K562 (cell line): ENCODE data around the gene CLSTN2. TPM values are rescaled to one million over a fixed set of nuclear protein-coding genes. Genes with fewer than 3 reads are reported as not detected.

ENCODE experiments used
- ATAC-seq: fragments of 200-7000 bp; cut with Tn5 transposase; 3 replicates; pipeline ENCODE4 v1.9.1; 2020; ENCODE audit warnings: moderate library complexity
- BruUV-seq: library from RNA; stranded (reverse); fragments of 400-500 nt; replicated peaks from 2 replicates; lab custom pipeline; 2021; lab: Mats Ljungman, UMichigan
- CTCF ChIA-PET: fragments of 300-600 bp; formaldehyde crosslinking; extraction: SDS; loops from one replicate; lab custom pipeline; 2021; ENCODE audit warnings: low intra/inter-chr PET ratio; lab: Yijun Ruan, JAX
- POLR2A ChIA-PET: fragments of 300-600, 350-650 bp; sonication (Branson Sonifier 250); formaldehyde crosslinking; extraction: SDS; loops from one replicate; lab custom pipeline; 2021; ENCODE audit warnings: antibody characterized with exemption, inconsistent platforms; lab: Yijun Ruan, JAX
- DNase-seq, 4 experiments: peaks; one replicate each; pipeline versions ENCODE4 v3.0.0 to v3.0.0-alpha.2; 2011 to 2018; ENCODE audit warnings: low spot score in 3 of 4, mixed read lengths in 3 of 4; ENCODE audit errors: extremely low read depth in 1 of 4
- FAIRE-seq: peaks from 2 replicates; lab custom pipeline; 2011; peaks lifted over from hg19 to GRCh38; lab: Jason Lieb, UNC
- H2AFZ ChIP-seq: 2 replicates; pipeline ENCODE4 v1.6.0; 2011; ENCODE audit warnings: low read depth, low read length, control low read depth, inconsistent platforms
- H3K27ac ChIP-seq: fragments of 200-600 bp; 3 replicates; pipeline ENCODE4 v1.8.0; 2011; ENCODE audit warnings: low read depth, mild to moderate bottlenecking, control low read depth, inconsistent platforms, low read length, moderate library complexity, mixed read lengths; ENCODE audit errors: extremely low read depth
- H3K27me3 ChIP-seq, 2 experiments: fragments of 300-600 bp in 1 of 2; 2 replicates in 1 of 2; 3 replicates in 1 of 2; pipeline versions ENCODE4 v1.6.0 to v1.8.0; 2011; ENCODE audit warnings: inconsistent platforms in 2 of 2, low read length in 2 of 2, mild to moderate bottlenecking in 1 of 2, mixed read lengths in 1 of 2, moderate library complexity in 1 of 2; ENCODE audit not compliant: control insufficient read depth in 2 of 2, insufficient read depth in 2 of 2
- H3K36me3 ChIP-seq: fragments of 300-600 bp; 3 replicates; pipeline ENCODE4 v1.8.0; 2011; ENCODE audit warnings: mild to moderate bottlenecking, low read length, inconsistent platforms; ENCODE audit not compliant: control insufficient read depth, insufficient read depth
- H3K4me1 ChIP-seq, 2 experiments: fragments of 200-600 bp in 1 of 2; replicated peaks in 1 of 2; 2 replicates in 1 of 2; 3 replicates in 1 of 2; pipeline versions ENCODE4 v1.5.1 to v1.8.0; 2011; ENCODE audit warnings: inconsistent platforms in 2 of 2, low read length in 2 of 2, mild to moderate bottlenecking in 1 of 2, mixed read lengths in 1 of 2, moderate library complexity in 1 of 2; ENCODE audit not compliant: control insufficient read depth in 2 of 2, insufficient read depth in 2 of 2
- H3K4me2 ChIP-seq: 2 replicates; pipeline ENCODE4 v1.6.1; 2011; ENCODE audit warnings: low read length, control low read depth, inconsistent platforms, mixed read lengths; ENCODE audit not compliant: insufficient read depth
- H3K4me3 ChIP-seq: fragments of 200-600 bp; sonication (generic), shearing (Covaris generic); 2 replicates; pipeline ENCODE4 v1.5.1; 2016; ENCODE audit warnings: control low read depth, inconsistent platforms
- H3K79me2 ChIP-seq: fragments of 200-600 bp; 3 replicates; pipeline ENCODE4 v1.8.0; 2011; ENCODE audit warnings: low read length, inconsistent platforms; ENCODE audit not compliant: control insufficient read depth, insufficient read depth
- H3K9ac ChIP-seq, 2 experiments: 2 replicates each; pipeline versions ENCODE4 v1.6.0 to v1.6.1; 2011; ENCODE audit warnings: low read depth in 2 of 2, low read length in 2 of 2, control low read depth in 1 of 2, inconsistent platforms in 1 of 2, mild to moderate bottlenecking in 1 of 2, mixed read lengths in 1 of 2; ENCODE audit not compliant: insufficient read depth in 1 of 2
- H3K9me1 ChIP-seq: one replicate; pipeline ENCODE4 v1.6.0; 2011; ENCODE audit warnings: inconsistent platforms, mild to moderate bottlenecking, low read length, moderate library complexity; ENCODE audit not compliant: control insufficient read depth, insufficient read depth
- H3K9me3 ChIP-seq: replicated peaks from 2 replicates; pipeline ENCODE4 v1.5.1; 2011; ENCODE audit warnings: low read depth, low read length, inconsistent platforms; ENCODE audit not compliant: control insufficient read depth, insufficient read depth
- H4K20me1 ChIP-seq: replicated peaks from 2 replicates; pipeline ENCODE4 v1.6.1; 2011; ENCODE audit warnings: low read length, inconsistent platforms, mixed read lengths; ENCODE audit not compliant: control insufficient read depth, insufficient read depth
- ESRRB ChIP-seq: fragments of 250-450 bp; sonication (Bioruptor Pico); IDR thresholded peaks from 2 replicates; pipeline ENCODE4 v1.5.0; 2020; ENCODE audit warnings: mild to moderate bottlenecking, moderate library complexity, borderline replicate concordance
- MLLT1 ChIP-seq, 2 experiments: fragments of 450-650 bp; IDR thresholded peaks; 2 replicates each; pipeline ENCODE4 v1.6.1; 2016
- NFYB ChIP-seq: IDR thresholded peaks from 2 replicates; pipeline ENCODE4 v1.6.1; 2011; ENCODE audit warnings: mild to moderate bottlenecking, moderate library complexity; ENCODE audit not compliant: insufficient read length; ENCODE audit errors: extremely low read depth
- TFAM ChIP-seq: fragments of 250-450 bp; sonication (Bioruptor Pico); conservative IDR thresholded peaks from 2 replicates; pipeline ENCODE4 v1.5.0; 2021; ENCODE audit warnings: mild to moderate bottlenecking, moderate library complexity
- ZNF324 ChIP-seq: fragments of 250-450 bp; sonication (Bioruptor Pico); IDR thresholded peaks from 2 replicates; pipeline ENCODE4 v1.4.0; 2020; ENCODE audit warnings: mild to moderate bottlenecking
- WGBS: fragments of 100-300 bp; shearing (Covaris generic); methylation state at CpG from one replicate; pipeline ENCODE4 v1.1.6; 2016; ENCODE audit warnings: low coverage, mixed read lengths; ENCODE audit not compliant: insufficient coverage; ENCODE audit errors: missing lambda C conversion rate; 5-methylcytosine and 5-hydroxymethylcytosine counted together
- in situ Hi-C: fragments of 300-500 bp; cut with MboI; formaldehyde crosslinking; loops from 4 replicates; pipeline ENCODE4 v1.15.0; 2018; ENCODE audit warnings: inconsistent platforms, mixed read lengths
- intact Hi-C: fragments of 100-400 bp; cut with micrococcal nuclease; formaldehyde crosslinking; loops from 2 replicates; pipeline ENCODE4 v1.14.2; 2022
- polyA plus RNA-seq, 8 experiments: library from polyadenylated mRNA; depleted of rRNA in 4 of 8; stranded (reverse) in 5 of 8; unstranded in 3 of 8; fragments of >200 nt; fragmentation: Nextera tagmentation in 2 of 8; fragmentation: Illumina TruSeq in 1 of 8; extraction: Ambion mirVana in 2 of 8; extraction: Trizol in 1 of 8; gene quantifications; 2 replicates each; pipeline versions ENCODE4 v1.2.1 to v1.2.3, GENCODE V29; 2011 to 2014; ENCODE audit warnings: inconsistent platforms in 1 of 8, missing spikeins in 1 of 8
- total RNA-seq, 7 experiments: library from RNA; depleted of rRNA in 6 of 7; stranded (reverse); fragments of >200 nt in 6 of 7; fragmentation: Illumina TruSeq in 2 of 7; extraction: Trizol in 2 of 7; gene quantifications; 2 replicates each; pipeline versions ENCODE4 v1.2.1 to v1.2.3, GENCODE V29; 2011 to 2021; ENCODE audit warnings: low replicate concordance in 1 of 7
- TF ChIP-seq, protein P1 (sequence below): fragments of 200-800 bp; sonication (Bioruptor generic); IDR thresholded peaks from 2 replicates; pipeline ENCODE4 v1.6.1; 2016; ENCODE audit warnings: missing genetic modification characterization, missing compliant biosample characterization

CLSTN2 gene
- total and polyA plus RNA-seq, 9 of the 15 experiments (the other 6 are each of a cell fraction or from before 2014, with no cell fraction given), result 0.02 to 0.04 (median 0.04) TPM; not detected in 6

GRCh38 chr3:140365872-140366697 lies 431.1 kb downstream of the CLSTN2 start:
- BruUV-seq, result no TSS peak
- Histone ChIP-seq H3K9me3 (no peaks in the 10 kb centered on the region), H3K27me3 (peaks cover 0 to 4% of the 10 kb centered on the region in 2 experiments; a peak in 1 of 5 replicates), H2AFZ (no peak overlapping the region), H4K20me1 (no peaks in the 10 kb centered on the region), H3K9ac (no peak overlapping the region), H3K27ac (no peak overlapping the region), H3K79me2 (no peaks in the 10 kb centered on the region), H3K4me2 (no peak overlapping the region), H3K9me1 (no peaks in the 10 kb centered on the region), H3K4me3 (no peak overlapping the region), H3K4me1 (no peaks in the 10 kb centered on the region), H3K36me3 (no peaks in the 10 kb centered on the region)
- DNase-seq (no peak), FAIRE-seq (no peak), ATAC-seq (no peak)
- WGBS, result 0% methylated on average over 9 of the region's 9 CpGs
- intact Hi-C loops, result no loop called here
- no peak for TF ChIP-seq ESRRB (CRISPR knock-in tag)
- ChIA-PET CTCF (no interaction called here), POLR2A (no interaction called here)
- in situ Hi-C loops, result no loop called here

- DNase-seq, result no peak
- Histone ChIP-seq H3K9me3 (no peaks in the 10 kb centered on the region), H3K4me2 (no peak overlapping the region), H3K9ac (no peak overlapping the region), H3K9me1 (no peaks in the 10 kb centered on the region), H3K27me3 (peaks cover 0 to 4% of the 10 kb centered on the region in 2 experiments; a peak in 1 of 5 replicates), H3K79me2 (no peaks in the 10 kb centered on the region), H4K20me1 (no peaks in the 10 kb centered on the region; the same call in 1 of the 2 replicates), H3K27ac (no peak overlapping the region), H2AFZ (no peak overlapping the region), H3K4me3 (no peak overlapping the region), H3K36me3 (no peaks in the 10 kb centered on the region), H3K4me1 (no peaks in the 10 kb centered on the region)
- 0% methylated on average over 5 of the region's 5 CpGs for WGBS
- no peak for FAIRE-seq
- no TSS peak for BruUV-seq
- ChIA-PET POLR2A (interaction anchor here (1.0 kb wide), 1 partner anchor 10 kb away, joined by 5 read pairs; no protein-coding TSS in a partner anchor), CTCF (no interaction called here)
- no peak for ATAC-seq
- intact Hi-C loops (no loop called here), in situ Hi-C loops (no loop called here)
- TF ChIP-seq ZNF324 (CRISPR knock-in tag) (no peak), NFYB (no peak), TFAM (no peak), MLLT1 (IDR thresholded peaks at IDR 0.05) (no peak)
- TF ChIP-seq, protein P1, sequence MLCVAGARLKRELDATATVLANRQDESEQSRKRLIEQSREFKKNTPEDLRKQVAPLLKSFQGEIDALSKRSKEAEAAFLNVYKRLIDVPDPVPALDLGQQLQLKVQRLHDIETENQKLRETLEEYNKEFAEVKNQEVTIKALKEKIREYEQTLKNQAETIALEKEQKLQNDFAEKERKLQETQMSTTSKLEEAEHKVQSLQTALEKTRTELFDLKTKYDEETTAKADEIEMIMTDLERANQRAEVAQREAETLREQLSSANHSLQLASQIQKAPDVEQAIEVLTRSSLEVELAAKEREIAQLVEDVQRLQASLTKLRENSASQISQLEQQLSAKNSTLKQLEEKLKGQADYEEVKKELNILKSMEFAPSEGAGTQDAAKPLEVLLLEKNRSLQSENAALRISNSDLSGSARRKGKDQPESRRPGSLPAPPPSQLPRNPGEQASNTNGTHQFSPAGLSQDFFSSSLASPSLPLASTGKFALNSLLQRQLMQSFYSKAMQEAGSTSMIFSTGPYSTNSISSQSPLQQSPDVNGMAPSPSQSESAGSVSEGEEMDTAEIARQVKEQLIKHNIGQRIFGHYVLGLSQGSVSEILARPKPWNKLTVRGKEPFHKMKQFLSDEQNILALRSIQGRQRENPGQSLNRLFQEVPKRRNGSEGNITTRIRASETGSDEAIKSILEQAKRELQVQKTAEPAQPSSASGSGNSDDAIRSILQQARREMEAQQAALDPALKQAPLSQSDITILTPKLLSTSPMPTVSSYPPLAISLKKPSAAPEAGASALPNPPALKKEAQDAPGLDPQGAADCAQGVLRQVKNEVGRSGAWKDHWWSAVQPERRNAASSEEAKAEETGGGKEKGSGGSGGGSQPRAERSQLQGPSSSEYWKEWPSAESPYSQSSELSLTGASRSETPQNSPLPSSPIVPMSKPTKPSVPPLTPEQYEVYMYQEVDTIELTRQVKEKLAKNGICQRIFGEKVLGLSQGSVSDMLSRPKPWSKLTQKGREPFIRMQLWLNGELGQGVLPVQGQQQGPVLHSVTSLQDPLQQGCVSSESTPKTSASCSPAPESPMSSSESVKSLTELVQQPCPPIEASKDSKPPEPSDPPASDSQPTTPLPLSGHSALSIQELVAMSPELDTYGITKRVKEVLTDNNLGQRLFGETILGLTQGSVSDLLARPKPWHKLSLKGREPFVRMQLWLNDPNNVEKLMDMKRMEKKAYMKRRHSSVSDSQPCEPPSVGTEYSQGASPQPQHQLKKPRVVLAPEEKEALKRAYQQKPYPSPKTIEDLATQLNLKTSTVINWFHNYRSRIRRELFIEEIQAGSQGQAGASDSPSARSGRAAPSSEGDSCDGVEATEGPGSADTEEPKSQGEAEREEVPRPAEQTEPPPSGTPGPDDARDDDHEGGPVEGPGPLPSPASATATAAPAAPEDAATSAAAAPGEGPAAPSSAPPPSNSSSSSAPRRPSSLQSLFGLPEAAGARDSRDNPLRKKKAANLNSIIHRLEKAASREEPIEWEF (CRISPR knock-in tag), result no peak
Observed at GRCh38 chr3:140368223-140368811, 433.3 kb downstream of the CLSTN2 start.
